BLaER1 treated with 17β-estradiol and CSF1 and Interleukin-3, amounts not matched to agents 10 nM and 100 nM (cell line): Measurements from ENCODE around the gene SCG3.
"Not testable (repeated sequence)": the region's sequence is repeated elsewhere in the genome, so short reads cannot be mapped to it uniquely, and the experiment has no call there.

Source experiments
- H3K27ac ChIP-seq, 11 experiments: shearing (Covaris generic); formaldehyde crosslinking; 2 replicates each; pipeline ENCODE4 v1.8.1; 2022
- H3K27me3 ChIP-seq, 11 experiments: shearing (Covaris generic); formaldehyde crosslinking; 2 replicates each; pipeline ENCODE4 v1.8.1; 2022
- H3K36me3 ChIP-seq, 11 experiments: shearing (Covaris generic); formaldehyde crosslinking; 2 replicates each; pipeline ENCODE4 v1.8.1; 2022
- H3K4me1 ChIP-seq, 10 experiments: shearing (Covaris generic); formaldehyde crosslinking; 2 replicates each; pipeline ENCODE4 v1.8.1; 2022
- H3K4me2 ChIP-seq, 11 experiments: shearing (Covaris generic); formaldehyde crosslinking; 2 replicates each; pipeline ENCODE4 v1.8.1; 2022
- H3K4me3 ChIP-seq, 10 experiments: shearing (Covaris generic); formaldehyde crosslinking; 2 replicates each; pipeline ENCODE4 v1.8.1; 2022
- H3K9ac ChIP-seq, 11 experiments: shearing (Covaris generic); formaldehyde crosslinking; 2 replicates each; pipeline ENCODE4 v1.8.1; 2022
- H3K9me3 ChIP-seq, 11 experiments: shearing (Covaris generic); formaldehyde crosslinking; replicated peaks in 1 of 11; 2 replicates each; pipeline ENCODE4 v1.8.1; 2022
- H4K20me1 ChIP-seq, 11 experiments: shearing (Covaris generic); formaldehyde crosslinking; 2 replicates each; pipeline ENCODE4 v1.8.1; 2022
- Cebpa-rat ChIP-seq, 11 experiments: shearing (Covaris generic); IDR thresholded peaks; 2 replicates each; pipeline ENCODE4 v1.8.1; 2022

SCG3 gene

DNA sequence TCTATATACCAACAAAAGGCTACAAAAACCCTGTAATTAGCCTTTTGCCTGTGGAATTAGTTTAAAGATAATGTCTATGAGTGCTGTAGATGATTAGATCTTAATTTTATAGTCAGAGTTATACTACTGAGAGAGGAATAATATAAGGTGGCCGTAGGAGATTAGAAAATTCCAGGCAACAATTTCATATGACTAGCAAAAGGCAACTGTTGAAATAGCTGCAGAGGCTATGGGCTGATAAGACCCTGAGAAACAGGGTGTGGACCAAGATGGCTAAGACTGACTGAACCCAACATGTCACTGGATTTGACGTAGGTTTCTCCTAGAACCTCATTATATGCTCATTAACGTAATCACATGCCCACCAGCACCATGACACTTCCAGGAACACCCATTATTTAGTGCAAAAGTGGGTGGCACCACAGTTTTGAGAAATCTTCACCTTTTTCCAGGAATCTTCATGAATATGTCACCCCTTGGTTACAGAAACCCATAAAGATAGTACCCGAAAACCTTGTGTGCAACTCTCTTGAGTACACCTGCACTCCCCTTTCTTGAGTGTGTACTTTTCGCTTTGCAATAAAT, 29.1 kb upstream of the SCG3 start:
- no peak for TF ChIP-seq Cebpa-rat (IDR thresholded peaks at IDR 0.05)
- H3K9me3 ChIP-seq = 0 out of 22 replicates have a peak, but pooled peaks cover 0 to 5% (median 0%) of the 10 kb centered on the region in 11 experiments
- no peak overlapping the region for H3K4me2 ChIP-seq
- H3K4me3 ChIP-seq = no peak overlapping the region
- no peaks in the 10 kb centered on the region for H3K27me3 ChIP-seq
- H3K27ac ChIP-seq = no peak overlapping the region
- H3K36me3 ChIP-seq = no peaks in the 10 kb centered on the region
- no peaks in the 10 kb centered on the region for H4K20me1 ChIP-seq
- no peak overlapping the region for H3K9ac ChIP-seq
- H3K4me1 ChIP-seq = peaks cover 4 to 18% (median 8%) of the 10 kb centered on the region in 10 experiments

DNA sequence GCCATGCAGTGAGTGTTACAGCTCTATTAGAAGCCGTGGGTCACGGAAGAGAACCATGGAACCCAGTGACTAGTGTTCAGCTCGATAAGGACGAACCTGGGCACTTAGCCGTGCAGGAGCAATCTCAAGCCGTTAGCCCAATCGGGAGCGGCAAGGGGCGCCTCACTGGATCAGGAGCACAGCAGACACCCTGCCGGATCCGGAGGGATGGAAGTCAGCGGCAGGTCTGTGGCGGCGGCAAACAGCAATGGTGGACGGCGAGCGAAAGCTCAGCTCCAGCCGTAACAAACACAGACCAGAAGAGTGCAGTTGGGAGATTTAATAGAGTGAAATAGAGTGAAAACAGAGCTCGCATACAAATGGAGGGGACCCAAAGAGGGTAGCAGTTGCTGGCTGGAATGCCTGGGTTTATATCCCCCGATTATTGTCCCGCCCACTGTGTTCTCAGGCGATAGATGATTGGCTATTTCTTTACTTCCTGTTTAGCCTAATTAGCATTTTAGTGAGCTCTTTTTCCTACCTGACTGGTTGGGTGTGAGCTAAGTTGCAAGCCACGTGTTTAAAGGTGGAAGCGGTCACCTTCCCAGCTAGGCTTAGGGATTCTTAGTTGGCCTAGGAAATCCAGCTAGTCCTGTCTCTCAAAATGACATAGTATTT, 25.8 kb upstream of the SCG3 start:
- not testable (repeated sequence) for H3K4me3 ChIP-seq, H3K4me2 ChIP-seq, H3K27ac ChIP-seq, H3K9ac ChIP-seq, H3K36me3 ChIP-seq, H3K27me3 ChIP-seq, H3K9me3 ChIP-seq, H4K20me1 ChIP-seq
- peaks cover 0 to 10% (median 2%) of the 10 kb centered on the region in 10 experiments; a peak in 5 of 20 replicates for H3K4me1 ChIP-seq

DNA sequence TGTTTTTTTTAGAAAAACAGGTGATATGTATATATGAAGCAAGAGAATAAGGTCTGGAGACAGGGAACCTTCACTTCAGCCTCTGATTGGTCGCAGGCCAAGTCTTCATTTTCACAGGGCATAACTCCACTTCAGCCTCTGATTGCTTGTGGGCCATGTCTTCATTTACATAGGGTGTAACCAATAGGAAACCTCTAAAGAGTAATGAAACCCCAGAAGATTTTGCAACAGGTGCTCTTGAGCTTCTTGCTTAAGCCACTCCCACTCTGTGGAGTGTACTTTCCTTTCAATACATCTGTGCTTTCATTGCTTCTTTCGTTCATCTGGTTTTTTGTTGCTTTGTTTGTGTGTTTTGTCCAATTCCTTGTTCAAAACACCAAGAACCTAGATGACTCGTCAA, 22.6 kb upstream of the SCG3 start:
- 0 out of 22 replicates have a peak, but pooled peaks cover 0 to 5% (median 0%) of the 10 kb centered on the region in 11 experiments for H3K9me3 ChIP-seq
- H4K20me1 ChIP-seq = no peaks in the 10 kb centered on the region
- no peak for TF ChIP-seq Cebpa-rat (IDR thresholded peaks at IDR 0.05)
- no peak overlapping the region for H3K9ac ChIP-seq
- peaks cover 0 to 10% (median 2%) of the 10 kb centered on the region in 10 experiments; a peak in 5 of 20 replicates for H3K4me1 ChIP-seq
- no peaks in the 10 kb centered on the region for H3K36me3 ChIP-seq
- no peak overlapping the region for H3K4me3 ChIP-seq
- peak overlapping the region in 4 of 11 experiments; percentile 14 to 27 (median 20); a peak in 3 of 22 replicates for H3K4me2 ChIP-seq
- H3K27me3 ChIP-seq = no peaks in the 10 kb centered on the region
- H3K27ac ChIP-seq = peak overlapping the region in 2 of 11 experiments; percentile 1 to 13; a peak in 1 of 22 replicates

- no peak overlapping the region for H3K27ac ChIP-seq
- TF ChIP-seq Cebpa-rat (IDR thresholded peaks at IDR 0.05) = no peak
- H3K4me2 ChIP-seq = no peak overlapping the region
Measured at GRCh38 chr15:51661072-51661471, 20.2 kb upstream of the SCG3 start.

GRCh38 chr15:51667478-51667877, 13.8 kb upstream of the SCG3 start:
- no peak for TF ChIP-seq Cebpa-rat (IDR thresholded peaks at IDR 0.05)
- Histone ChIP-seq H3K4me2 (no peak overlapping the region), H3K27ac (no peak overlapping the region), H3K9ac (no peak overlapping the region), H3K9me3 (no peaks in the 10 kb centered on the region), H3K4me1 (peaks cover 0 to 16% (median 9%) of the 10 kb centered on the region in 10 experiments; a peak in 13 of 20 replicates), H3K36me3 (no peaks in the 10 kb centered on the region), H3K4me3 (no peak overlapping the region), H4K20me1 (no peaks in the 10 kb centered on the region), H3K27me3 (no peaks in the 10 kb centered on the region)

More at GRCh38 chr15:51661072-51661471, 20.2 kb upstream of the SCG3 start:
- Histone ChIP-seq H3K36me3 (no peaks in the 10 kb centered on the region), H3K4me1 (peaks cover 0 to 10% (median 2%) of the 10 kb centered on the region in 10 experiments; a peak in 5 of 20 replicates), H3K4me3 (no peak overlapping the region), H3K27me3 (no peaks in the 10 kb centered on the region), H3K9ac (no peak overlapping the region), H4K20me1 (no peaks in the 10 kb centered on the region), H3K9me3 (no peaks in the 10 kb centered on the region)

GRCh38 chr15:51668446-51668845, 12.9 kb upstream of the SCG3 start:
- Histone ChIP-seq H3K9me3 (no peaks in the 10 kb centered on the region), H3K27ac (no peak overlapping the region), H3K4me1 (peaks cover 0 to 26% (median 11%) of the 10 kb centered on the region in 10 experiments; a peak in 13 of 20 replicates), H3K4me2 (no peak overlapping the region), H4K20me1 (no peaks in the 10 kb centered on the region), H3K9ac (no peak overlapping the region), H3K27me3 (no peaks in the 10 kb centered on the region), H3K4me3 (no peak overlapping the region), H3K36me3 (no peaks in the 10 kb centered on the region)
- no peak for TF ChIP-seq Cebpa-rat (IDR thresholded peaks at IDR 0.05)

- H3K4me2 ChIP-seq = no peak overlapping the region
- H4K20me1 ChIP-seq = no peaks in the 10 kb centered on the region
- H3K4me3 ChIP-seq = no peak overlapping the region
- no peak overlapping the region for H3K9ac ChIP-seq
- no peak overlapping the region for H3K27ac ChIP-seq
- no peaks in the 10 kb centered on the region for H3K9me3 ChIP-seq
- H3K4me1 ChIP-seq = peaks cover 0 to 31% (median 11%) of the 10 kb centered on the region in 10 experiments; a peak in 13 of 20 replicates
- H3K27me3 ChIP-seq = no peaks in the 10 kb centered on the region
- H3K36me3 ChIP-seq = no peaks in the 10 kb centered on the region
- TF ChIP-seq Cebpa-rat (IDR thresholded peaks at IDR 0.05) = no peak
Measured at GRCh38 chr15:51669381-51669780, 11.9 kb upstream of the SCG3 start.

DNA sequence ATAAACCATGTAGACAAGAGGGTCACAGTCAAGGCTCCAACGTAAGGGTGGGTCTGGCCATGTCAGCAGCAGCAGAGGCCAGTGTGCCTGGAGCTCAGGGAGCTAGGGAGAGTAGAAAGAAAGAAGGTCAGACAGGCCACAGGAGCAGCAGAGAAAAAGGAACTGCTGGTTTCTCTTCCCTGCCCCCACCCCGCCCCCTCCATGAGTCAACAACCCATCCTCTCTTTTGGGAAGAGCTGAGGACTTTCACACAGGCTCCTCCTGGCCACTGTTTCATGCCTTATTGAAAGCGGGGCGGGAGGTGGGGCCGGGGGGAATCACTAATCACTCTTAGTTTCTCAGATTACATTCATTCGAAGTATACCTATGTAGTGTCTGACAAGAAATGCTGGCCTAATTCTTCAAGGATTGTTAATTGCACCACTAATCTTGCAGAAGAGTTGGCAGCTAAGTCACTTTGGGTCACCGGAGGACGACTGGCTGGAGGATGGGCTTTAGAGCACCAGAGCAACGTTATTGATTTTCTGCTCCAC, 9.1 kb upstream of the SCG3 start:
- H3K9ac ChIP-seq = no peak overlapping the region
- H3K36me3 ChIP-seq = no peaks in the 10 kb centered on the region
- TF ChIP-seq Cebpa-rat (IDR thresholded peaks at IDR 0.05) = no peak
- H3K4me3 ChIP-seq = no peak overlapping the region
- no peaks in the 10 kb centered on the region for H3K27me3 ChIP-seq
- peaks cover 0 to 34% (median 11%) of the 10 kb centered on the region in 10 experiments; a peak in 13 of 20 replicates for H3K4me1 ChIP-seq
- H3K27ac ChIP-seq = peak overlapping the region in 5 of 11 experiments; percentile 23 to 54 (median 35); a peak in 6 of 22 replicates
- no peaks in the 10 kb centered on the region for H4K20me1 ChIP-seq
- H3K4me2 ChIP-seq = peak overlapping the region in 7 of 11 experiments; percentile 21 to 89 (median 71); a peak in 13 of 22 replicates
- H3K9me3 ChIP-seq = no peaks in the 10 kb centered on the region
